Prostate gland (tissue), 2 donors: ENCODE results near the gene XCL1.

Experiments
- CTCF ChIP-seq, 4 experiments: fragments of 200-600 bp in 2 of 4; fragments of 450-650 bp in 2 of 4; sonication (generic) in 2 of 4; IDR thresholded peaks; 1 replicate in 3 of 4; 2 replicates in 1 of 4; pipeline ENCODE4 v1.5.1; 2016 to 2019; ENCODE audit warnings: antibody characterized with exemption in 4 of 4, mild to moderate bottlenecking in 2 of 4, moderate library complexity in 2 of 4
- POLR2A ChIP-seq: fragments of 450-650 bp; IDR thresholded peaks from one replicate; pipeline ENCODE4 v1.6.1; 2016; ENCODE audit warnings: antibody characterized with exemption, mild to moderate bottlenecking
- POLR2AphosphoS5 ChIP-seq: sonication (generic); formaldehyde crosslinking; IDR thresholded peaks from one replicate; pipeline ENCODE4 v1.6.1; 2017; ENCODE audit warnings: antibody characterized with exemption

- TF ChIP-seq CTCF (IDR thresholded peaks at IDR 0.05) = no peak
- no peak for TF ChIP-seq POLR2AphosphoS5
- TF ChIP-seq POLR2A = no peak
Measured at GRCh38 chr1:168613038-168613451, 36.6 kb downstream of the XCL1 start.
